Liver (tissue), 9 donors: ENCODE data around the gene MMS19. TPM values are rescaled to one million over a fixed set of nuclear protein-coding genes. Genes with fewer than 3 reads are reported as not detected.

ENCODE experiments used
- DNase-seq: peaks from one replicate; pipeline ENCODE4 v3.0.0-alpha.2; 2017; ENCODE audit warnings: low spot score
- H3K27ac ChIP-seq, 2 donors: one replicate each; pipeline ENCODE4 v1.7.0; 2013; ENCODE audit warnings: inconsistent platforms in 2 of 2, low read length in 2 of 2, control low read depth in 1 of 2, low read depth in 1 of 2, mild to moderate bottlenecking in 1 of 2
- H3K27me3 ChIP-seq, 4 donors: one replicate each; pipeline versions ENCODE4 v1.6.1 to v1.7.0; 2013; ENCODE audit warnings: low read length in 3 of 4, inconsistent platforms in 1 of 4, mild to moderate bottlenecking in 1 of 4, moderate library complexity in 1 of 4; ENCODE audit not compliant: control insufficient read depth in 4 of 4, insufficient read depth in 4 of 4
- H3K36me3 ChIP-seq, 4 donors: one replicate each; pipeline versions ENCODE4 v1.6.1 to v1.7.0; 2013; ENCODE audit warnings: low read length in 3 of 4, mild to moderate bottlenecking in 3 of 4, low read depth in 1 of 4, moderate library complexity in 1 of 4; ENCODE audit not compliant: control insufficient read depth in 4 of 4, insufficient read depth in 3 of 4
- H3K4me1 ChIP-seq, 4 donors: one replicate each; pipeline versions ENCODE4 v1.6.1 to v1.7.0; 2013; ENCODE audit warnings: low read length in 3 of 4, mild to moderate bottlenecking in 3 of 4, moderate library complexity in 1 of 4; ENCODE audit not compliant: control insufficient read depth in 4 of 4, insufficient read depth in 4 of 4
- H3K4me3 ChIP-seq, 3 donors: one replicate each; pipeline versions ENCODE4 v1.6.1 to v1.7.0; 2013; ENCODE audit warnings: low read length in 3 of 3, control low read depth in 1 of 3, low read depth in 1 of 3, mild to moderate bottlenecking in 1 of 3
- H3K9ac ChIP-seq, 2 donors: one replicate each; pipeline ENCODE4 v1.7.0; 2013; ENCODE audit warnings: low read length in 2 of 2, mild to moderate bottlenecking in 2 of 2, moderate library complexity in 2 of 2, control low read depth in 1 of 2, low read depth in 1 of 2
- H3K9me3 ChIP-seq, 4 donors: one replicate each; pipeline versions ENCODE4 v1.6.1 to v1.7.0; 2013; ENCODE audit warnings: low read length in 3 of 4; ENCODE audit not compliant: control insufficient read depth in 4 of 4
- ATF3 ChIP-seq: IDR thresholded peaks from 2 replicates; pipeline ENCODE4 v1.6.1; 2016; ENCODE audit warnings: antibody characterized with exemption
- CTCF ChIP-seq: fragments of 150-350 bp; IDR thresholded peaks from 2 replicates; pipeline ENCODE4 v1.5.1; 2017; ENCODE audit warnings: improper control_type of control experiment, low read depth, low read length; ENCODE audit not compliant: missing input control
- EGR1 ChIP-seq, 2 donors: IDR thresholded peaks; 2 replicates each; pipeline ENCODE4 v1.6.1; 2016 to 2018; ENCODE audit warnings: antibody characterized with exemption in 2 of 2, low read depth in 2 of 2
- FOXA1 ChIP-seq: IDR thresholded peaks from 2 replicates; pipeline ENCODE4 v1.6.1; 2016; ENCODE audit warnings: antibody characterized with exemption
- FOXA2 ChIP-seq: IDR thresholded peaks from 2 replicates; pipeline ENCODE4 v1.6.1; 2016; ENCODE audit warnings: antibody characterized with exemption
- GABPA ChIP-seq, 2 donors: IDR thresholded peaks in 1 of 2; conservative IDR thresholded peaks in 1 of 2; 2 replicates each; pipeline ENCODE4 v1.6.1; 2016; ENCODE audit warnings: antibody characterized with exemption in 2 of 2, mild to moderate bottlenecking in 1 of 2, moderate library complexity in 1 of 2
- HNF4A ChIP-seq, 2 donors: conservative IDR thresholded peaks; 2 replicates each; pipeline ENCODE4 v1.6.1; 2016; ENCODE audit warnings: antibody characterized with exemption in 2 of 2, mild to moderate bottlenecking in 2 of 2
- HNF4G ChIP-seq: IDR thresholded peaks from 2 replicates; pipeline ENCODE4 v1.6.1; 2016; ENCODE audit warnings: antibody characterized with exemption
- JUND ChIP-seq, 2 donors: IDR thresholded peaks; 2 replicates each; pipeline ENCODE4 v1.6.1; 2016; ENCODE audit warnings: antibody characterized with exemption in 2 of 2
- NR2F2 ChIP-seq: IDR thresholded peaks from 2 replicates; pipeline ENCODE4 v1.6.1; 2016; ENCODE audit warnings: antibody characterized with exemption
- REST ChIP-seq: IDR thresholded peaks from 2 replicates; pipeline ENCODE4 v1.6.1; 2016; ENCODE audit warnings: antibody characterized with exemption, mild to moderate bottlenecking
- RXRA ChIP-seq, 2 donors: IDR thresholded peaks; 2 replicates each; pipeline ENCODE4 v1.6.1; 2017 to 2018; ENCODE audit warnings: antibody characterized with exemption in 2 of 2, mild to moderate bottlenecking in 1 of 2
- SP1 ChIP-seq: IDR thresholded peaks from 2 replicates; pipeline ENCODE4 v1.6.1; 2018; ENCODE audit warnings: antibody characterized with exemption, mild to moderate bottlenecking
- TAF1 ChIP-seq: conservative IDR thresholded peaks from 2 replicates; pipeline ENCODE4 v1.6.1; 2016; ENCODE audit warnings: antibody characterized with exemption, mild to moderate bottlenecking
- YY1 ChIP-seq: IDR thresholded peaks from 2 replicates; pipeline ENCODE4 v1.6.1; 2016; ENCODE audit warnings: antibody characterized with exemption, mild to moderate bottlenecking
- ZBTB33 ChIP-seq: IDR thresholded peaks from 2 replicates; pipeline ENCODE4 v1.6.1; 2016; ENCODE audit warnings: antibody characterized with exemption
- WGBS: extraction: QIAGEN DNeasy Blood & Tissue Kit; methylation state at CpG from one replicate; pipeline ENCODE4 v1.1.7; 2013; 5-methylcytosine and 5-hydroxymethylcytosine counted together
- polyA plus RNA-seq, 2 donors: library from polyadenylated mRNA; stranded (reverse) in 1 of 2; unstranded in 1 of 2; fragments of 200-250 nt in 1 of 2; fragments of >200 nt in 1 of 2; fragmentation: Nextera tagmentation in 1 of 2; extraction: Ambion mirVana in 1 of 2; gene quantifications; one replicate each; pipeline versions ENCODE4 v1.2.1 to v1.2.3, GENCODE V29; 2013 to 2015
- total RNA-seq, 2 donors: library from RNA; depleted of rRNA; stranded (reverse); fragments of >200 nt; gene quantifications; one replicate each; pipeline ENCODE4 v1.2.3, GENCODE V29; 2014
- TF ChIP-seq, protein P1 (sequence below): IDR thresholded peaks from 2 replicates; pipeline ENCODE4 v1.6.1; 2016; ENCODE audit warnings: antibody characterized with exemption
- donor health status: healthy.
- donor health status: healthy.
- donor health status: healthy.
- donor health status: healthy.
- donor health status: healthy.

The MMS19 gene
- total and polyA plus RNA-seq, 4 donors = 15.0 to 29.1 (median 24.1) TPM

DNA sequence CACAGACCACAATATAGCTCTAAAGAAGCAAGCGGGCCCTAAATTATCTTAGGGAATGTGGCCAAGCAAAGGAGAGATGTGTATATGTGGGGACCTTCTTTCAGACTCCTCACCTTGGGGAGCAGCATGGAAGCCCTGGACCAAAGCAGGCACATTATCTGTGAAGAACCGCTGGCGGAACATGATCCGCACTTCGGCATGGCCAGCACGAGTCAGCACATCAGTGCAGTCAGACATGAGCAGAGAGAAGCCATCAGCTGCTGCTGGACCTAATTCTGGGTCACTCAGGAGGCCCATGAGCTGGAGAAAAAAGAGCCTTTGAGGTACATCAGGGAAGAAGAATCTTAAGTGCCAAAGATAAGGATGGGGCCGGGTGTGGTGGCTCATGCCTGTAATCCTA is 38.3 kb downstream of the MMS19 start (continued):
- no peak for TF ChIP-seq YY1
- TF ChIP-seq GABPA (IDR thresholded peaks at IDR 0.05 in 1 of 2, conservative IDR thresholded peaks at IDR 0.05 in 1 of 2) = no peak
- TF ChIP-seq EGR1 (IDR thresholded peaks at IDR 0.05; ENCODE audit: low read depth in 2 of 2) = no peak
- no peak for TF ChIP-seq FOXA1
- no peak for TF ChIP-seq HNF4A (conservative IDR thresholded peaks at IDR 0.05)
- TF ChIP-seq, protein P1, sequence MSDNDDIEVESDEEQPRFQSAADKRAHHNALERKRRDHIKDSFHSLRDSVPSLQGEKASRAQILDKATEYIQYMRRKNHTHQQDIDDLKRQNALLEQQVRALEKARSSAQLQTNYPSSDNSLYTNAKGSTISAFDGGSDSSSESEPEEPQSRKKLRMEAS = no peak
- no peak for TF ChIP-seq RXRA (IDR thresholded peaks at IDR 0.05)
- TF ChIP-seq SP1 = no peak
- no peak for TF ChIP-seq ZBTB33
- TF ChIP-seq HNF4G = no peak

GRCh38 chr10:97459111-97459510 is 39.1 kb downstream of the MMS19 start:
- Histone ChIP-seq H3K4me1 (peaks cover 0 to 11% (median 5%) of the 10 kb centered on the region in 4 donors), H3K27me3 (no peaks in the 10 kb centered on the region), H3K4me3 (no peak overlapping the region), H3K9ac (no peak overlapping the region), H3K27ac (no peak overlapping the region), H3K9me3 (no peaks in the 10 kb centered on the region), H3K36me3 (peaks cover 11 to 80% (median 69%) of the 10 kb centered on the region in 4 donors)
- WGBS = 97% methylated on average over 7 of the region's 7 CpGs
- TF ChIP-seq HNF4G = no peak
- TF ChIP-seq SP1 = no peak
- TF ChIP-seq REST = no peak
- no peak for TF ChIP-seq RXRA (IDR thresholded peaks at IDR 0.05)
- TF ChIP-seq CTCF = no peak
- no peak for TF ChIP-seq EGR1 (IDR thresholded peaks at IDR 0.05; ENCODE audit: low read depth in 2 of 2)
- TF ChIP-seq ATF3 = no peak
- TF ChIP-seq, protein P1 = no peak
- no peak for TF ChIP-seq JUND (IDR thresholded peaks at IDR 0.05)
- TF ChIP-seq HNF4A (conservative IDR thresholded peaks at IDR 0.05) = no peak
- no peak for TF ChIP-seq NR2F2
- no peak for TF ChIP-seq FOXA2
- no peak for TF ChIP-seq YY1
- no peak for TF ChIP-seq GABPA (IDR thresholded peaks at IDR 0.05 in 1 of 2, conservative IDR thresholded peaks at IDR 0.05 in 1 of 2)
- TF ChIP-seq TAF1 = no peak
- DNase-seq = no peak
